Left hindlimb (tissue), 1 donor: Measurements from ENCODE around the gene DNMT3L.
"Not testable (repeated sequence)": the region's sequence is repeated elsewhere in the genome, so short reads cannot be mapped to it uniquely, and the experiment has no call there.

ENCODE experiments used
- DNase-seq: peaks from one replicate; pipeline ENCODE4 v3.0.0-alpha.2; 2018

Gene DNMT3L

GRCh38 chr21:44294391-44295162, 32.9 kb upstream of the DNMT3L start:
- DNase-seq: peak; percentile 67

GRCh38 chr21:44293551-44294231, 32.0 kb upstream of the DNMT3L start:
- peak; percentile 24 for DNase-seq

- DNase-seq: peak; percentile 19
These were observed 31.1 kb upstream of the DNMT3L start for GRCh38 chr21:44292812-44293195.

- DNase-seq: peak; percentile 18
These were observed 30.5 kb upstream of the DNMT3L start for GRCh38 chr21:44291936-44292811.

GRCh38 chr21:44291078-44291935, 29.6 kb upstream of the DNMT3L start:
- DNase-seq: peak; percentile 18

GRCh38 chr21:44290327-44291077, 28.8 kb upstream of the DNMT3L start:
- peak; percentile 14 for DNase-seq

- DNase-seq: peak; percentile 13
These were observed 27.8 kb upstream of the DNMT3L start for GRCh38 chr21:44289381-44290010.

- DNase-seq: peak; percentile 22
These were observed 26.8 kb upstream of the DNMT3L start for GRCh38 chr21:44288251-44289110.

- DNase-seq: peak; percentile 31
These were observed 25.3 kb upstream of the DNMT3L start for GRCh38 chr21:44286716-44287632.

GRCh38 chr21:44286086-44286715, 24.5 kb upstream of the DNMT3L start:
- peak; percentile 4 for DNase-seq

GRCh38 chr21:44285138-44285992, 23.7 kb upstream of the DNMT3L start, which contains the start of gene AIRE:
Gene AIRE, plus strand, starts transcription at chr21:44285876. Its CDS starts 131 bp downstream, at chr21:44286007.
- DNase-seq: peak; percentile 33

- DNase-seq: peak; percentile 13
These were observed 22.3 kb upstream of the DNMT3L start for GRCh38 chr21:44283948-44284347.

- DNase-seq: not testable (repeated sequence)
These were observed 21.6 kb upstream of the DNMT3L start for GRCh38 chr21:44283211-44283785.

- DNase-seq: peak; percentile 12
These were observed 20.7 kb upstream of the DNMT3L start for GRCh38 chr21:44282370-44282769.

- DNase-seq: no peak
These were observed 20.1 kb upstream of the DNMT3L start for GRCh38 chr21:44281801-44282200.

- peak; percentile 20 for DNase-seq
These were observed 17.9 kb upstream of the DNMT3L start for GRCh38 chr21:44279354-44280260.
